GM19240 (cell line): ENCODE results near the gene ZBTB33.

Experiments used
- DNase-seq: peaks from one replicate; pipeline ENCODE4 v3.0.0; 2011; ENCODE audit warnings: low spot score; ENCODE audit not compliant: insufficient read length

Gene ZBTB33

GRCh38 chrX:120306630-120307029, 56.0 kb downstream of the ZBTB33 start:
- DNase-seq = no peak
